Measurements from ENCODE around the gene CNPPD1.

The CNPPD1 gene

DNA sequence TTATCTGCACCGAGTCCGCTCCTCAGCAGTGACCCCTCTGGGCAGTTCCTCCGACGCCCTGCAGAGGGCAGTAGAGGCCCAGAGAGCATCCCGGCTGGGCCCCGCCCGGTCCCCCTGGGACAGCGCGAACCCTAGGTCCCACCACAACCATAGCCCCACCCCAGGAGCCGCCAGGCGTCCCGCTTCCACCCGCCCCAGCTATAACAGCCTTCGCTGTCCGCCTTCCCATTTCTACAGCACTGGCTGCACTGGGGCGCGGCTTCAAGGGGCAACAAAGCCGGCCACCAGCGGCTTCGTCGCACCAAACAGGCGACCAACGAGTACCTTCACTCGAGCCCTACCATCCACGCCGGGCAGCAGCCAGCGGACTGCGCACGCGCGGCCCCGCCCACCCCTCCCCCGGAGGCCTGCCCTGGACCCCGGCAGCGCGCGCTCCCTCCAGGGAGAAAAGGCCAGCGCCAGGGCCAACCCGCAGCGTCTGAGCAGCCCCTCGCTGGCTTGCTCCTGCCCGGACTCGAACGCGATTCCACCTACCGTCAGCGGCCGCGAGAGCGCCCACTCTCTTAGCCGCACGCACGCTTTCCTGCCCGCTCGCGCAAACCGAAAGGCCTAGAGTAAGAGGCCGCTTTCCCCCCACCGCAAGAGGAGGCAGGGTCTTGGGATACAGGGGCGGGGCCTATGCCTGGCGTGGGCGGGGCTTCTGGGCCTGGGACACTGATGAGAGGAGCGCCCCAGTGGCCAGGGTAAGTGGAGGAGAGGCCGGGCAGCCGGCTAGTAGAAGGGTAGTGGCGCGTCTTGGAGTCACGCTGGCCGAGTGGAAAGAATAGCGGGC lies 16.3 kb downstream of the CNPPD1 start, which contains the start of gene NHEJ1:
NHEJ1 (minus strand) TSS at position 630 of the 832 bp plus-strand sequence. CDS start 2,453 bp downstream, outside the sequence.
- DNase-seq (ENCODE audit: low read depth in 2 of 2): peak; percentile 85 to 87

DNA sequence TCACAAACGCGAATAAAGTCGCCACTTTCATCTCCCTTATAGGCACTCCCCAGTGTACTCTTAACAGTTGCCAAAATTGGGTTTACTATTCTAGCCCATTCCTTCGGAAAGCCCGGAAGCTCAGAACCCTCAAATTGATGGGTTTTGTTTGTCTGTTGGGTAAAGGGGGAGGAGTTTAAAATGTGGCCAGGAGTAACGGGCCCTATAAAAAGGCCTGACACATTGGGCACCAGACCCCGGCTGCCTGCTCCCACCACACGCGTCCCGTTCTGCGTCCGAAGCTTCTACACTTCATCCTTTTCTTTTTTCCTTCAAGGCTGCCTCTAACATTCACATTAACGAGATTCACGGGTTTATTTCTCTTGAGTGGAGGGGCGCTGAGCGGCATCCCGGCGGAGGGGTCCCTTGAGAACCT lies 16.9 kb downstream of the CNPPD1 start:
- DNase-seq (ENCODE audit: low read depth in 2 of 2): no peak

DNA sequence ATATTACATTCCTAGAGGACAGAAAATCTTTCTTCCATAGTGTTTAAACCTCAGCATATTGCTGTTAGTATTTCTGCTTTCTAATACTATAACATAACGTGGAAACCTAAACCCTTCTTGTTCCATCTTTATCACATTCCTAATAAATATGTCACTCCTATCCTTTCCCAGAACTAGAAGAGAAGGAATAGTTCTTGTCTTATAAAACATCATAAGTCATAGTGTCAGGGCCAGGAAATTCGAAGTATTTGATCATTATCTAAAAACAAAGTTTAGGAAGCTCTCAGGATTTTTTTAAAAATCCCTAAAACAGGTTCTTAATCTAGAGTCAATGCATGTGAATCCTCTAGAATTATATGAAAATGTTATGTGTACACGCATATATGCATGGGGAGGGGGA lies 18.1 kb downstream of the CNPPD1 start:
- DNase-seq (ENCODE audit: low read depth in 2 of 2): no peak

DNA sequence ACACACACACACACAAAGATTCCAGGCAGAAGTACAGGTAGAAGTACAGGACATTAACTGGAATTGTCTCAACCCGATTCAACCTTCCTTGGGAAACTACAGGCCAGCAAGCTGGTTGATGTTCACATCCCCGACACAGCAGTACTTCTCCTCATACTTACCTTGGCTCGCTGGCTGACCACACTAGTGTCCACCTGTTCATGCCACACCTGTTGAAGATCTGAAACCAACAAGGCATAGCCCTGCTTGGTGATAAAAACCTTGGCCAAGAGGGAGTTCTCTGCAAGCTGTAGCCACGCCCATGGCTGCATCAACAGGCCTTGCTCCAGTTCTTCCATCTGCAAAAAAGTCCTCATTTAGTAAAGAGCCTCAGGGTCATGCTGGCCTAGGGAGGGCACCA lies 18.7 kb downstream of the CNPPD1 start:
- no peak for DNase-seq (ENCODE audit: low read depth in 2 of 2)

DNA sequence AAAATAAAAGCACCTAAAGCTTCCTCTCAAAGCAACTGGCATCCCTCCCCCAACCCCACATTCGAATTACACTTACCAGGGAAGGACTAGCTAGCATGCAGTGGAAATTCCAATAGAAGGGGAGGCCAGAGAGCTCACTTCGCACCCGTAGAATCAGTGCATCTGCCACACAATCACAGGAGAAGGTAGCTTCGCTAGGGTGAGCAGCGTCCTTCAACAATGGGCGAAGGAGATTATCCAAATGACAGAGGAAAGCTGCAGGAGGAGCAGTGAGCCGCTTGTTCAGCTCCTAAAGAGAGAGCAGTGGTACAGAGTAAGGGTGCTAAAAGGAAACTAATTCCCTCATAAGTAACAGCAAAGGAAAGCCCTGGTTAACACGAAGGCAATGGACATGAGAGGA lies 19.3 kb downstream of the CNPPD1 start:
- no peak for DNase-seq (ENCODE audit: low read depth in 2 of 2)

- no peak for DNase-seq (ENCODE audit: low read depth in 2 of 2)
Measured at GRCh38 chr2:219155054-219155644, 21.6 kb downstream of the CNPPD1 start.

GRCh38 chr2:219149667-219150066 lies 27.1 kb downstream of the CNPPD1 start:
- DNase-seq (ENCODE audit: low read depth in 2 of 2): no peak

DNA sequence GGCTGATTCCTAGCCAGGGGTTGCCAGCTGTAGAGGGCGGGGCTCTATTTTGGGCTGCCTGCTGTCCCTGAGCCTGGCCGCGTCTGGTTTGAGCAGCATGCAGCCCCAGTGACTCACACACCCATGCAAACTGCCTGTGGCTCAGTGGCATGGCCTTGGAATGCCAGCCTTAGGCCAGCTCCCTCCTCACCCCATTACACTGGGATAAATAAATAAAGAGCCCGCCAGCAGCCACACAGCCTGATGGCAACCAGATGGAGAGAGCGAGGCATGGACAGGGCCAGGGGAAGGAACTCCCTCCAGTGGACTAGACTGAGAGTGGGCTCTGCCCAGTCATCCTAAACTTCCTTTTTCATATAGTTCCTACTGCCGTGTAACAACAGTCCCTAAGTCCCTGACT lies 34.4 kb downstream of the CNPPD1 start:
- no peak for DNase-seq (ENCODE audit: low read depth in 2 of 2)

DNA sequence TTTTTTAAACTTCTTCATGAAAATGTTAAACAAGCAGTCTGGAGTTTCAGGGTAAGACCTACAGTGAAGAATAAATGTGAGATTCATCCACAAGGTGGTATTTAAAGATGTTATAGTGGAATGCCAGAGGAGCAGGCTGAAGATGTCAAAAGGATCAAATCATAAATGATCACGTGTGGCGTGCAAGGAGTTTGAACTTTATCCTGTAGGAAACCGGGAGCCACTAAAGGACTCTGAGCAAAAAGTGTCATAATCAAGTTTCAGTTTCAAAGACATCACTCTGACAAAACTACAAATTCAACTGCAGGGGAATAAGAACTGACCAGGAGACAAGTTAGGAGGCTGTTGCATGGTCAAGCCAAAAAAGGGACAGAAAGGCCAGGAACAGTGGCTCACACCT lies 36.0 kb downstream of the CNPPD1 start:
- no peak for DNase-seq (ENCODE audit: low read depth in 2 of 2)

GRCh38 chr2:219133976-219134375 lies 42.7 kb downstream of the CNPPD1 start:
- no peak for DNase-seq (ENCODE audit: low read depth in 2 of 2)

GRCh38 chr2:219131744-219132143 lies 45.0 kb downstream of the CNPPD1 start:
- no peak for DNase-seq (ENCODE audit: low read depth in 2 of 2)

DNA sequence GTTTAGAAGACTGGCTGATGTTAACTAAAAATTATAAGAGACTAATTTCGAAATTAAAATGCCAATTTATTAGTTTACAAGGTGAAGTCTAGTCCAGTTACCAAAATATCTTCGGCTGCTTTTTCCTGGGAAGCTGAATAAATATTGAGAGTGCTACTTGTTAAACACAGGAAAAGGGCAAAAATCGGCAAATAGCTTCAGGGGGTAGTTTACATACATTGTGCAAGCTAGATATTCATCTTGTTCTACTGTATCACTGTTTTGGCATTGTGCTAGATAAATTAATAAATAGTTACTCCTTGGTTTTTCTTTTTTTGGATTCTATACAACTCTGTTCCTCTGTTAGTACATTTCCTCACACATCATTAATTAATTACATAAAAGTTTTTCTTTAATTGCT lies 45.4 kb downstream of the CNPPD1 start:
- DNase-seq (ENCODE audit: low read depth in 2 of 2): no peak

DNA sequence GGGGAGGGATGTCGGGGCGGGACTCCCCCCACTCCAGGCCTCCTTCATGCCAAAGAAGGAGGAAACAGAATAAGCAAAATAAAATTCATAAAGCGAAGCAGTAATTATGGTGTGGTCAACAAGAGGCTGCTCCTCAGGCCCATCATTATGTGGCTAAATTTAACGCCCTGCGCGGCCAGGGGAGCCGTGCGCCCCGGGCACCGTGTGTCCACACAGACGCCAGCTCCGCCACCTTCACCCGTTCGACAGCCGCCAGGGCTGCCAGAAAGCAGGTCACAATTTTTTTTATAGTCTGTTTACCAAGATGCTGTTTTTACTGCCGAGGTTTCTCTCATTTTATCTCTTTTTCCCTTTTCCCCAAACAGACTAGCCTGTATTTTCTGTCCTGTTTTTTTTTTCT lies 47.1 kb downstream of the CNPPD1 start:
- DNase-seq (ENCODE audit: low read depth in 2 of 2): no peak

- DNase-seq (ENCODE audit: low read depth in 2 of 2): no peak
Measured at GRCh38 chr2:219128396-219128795, 48.3 kb downstream of the CNPPD1 start.

DNA sequence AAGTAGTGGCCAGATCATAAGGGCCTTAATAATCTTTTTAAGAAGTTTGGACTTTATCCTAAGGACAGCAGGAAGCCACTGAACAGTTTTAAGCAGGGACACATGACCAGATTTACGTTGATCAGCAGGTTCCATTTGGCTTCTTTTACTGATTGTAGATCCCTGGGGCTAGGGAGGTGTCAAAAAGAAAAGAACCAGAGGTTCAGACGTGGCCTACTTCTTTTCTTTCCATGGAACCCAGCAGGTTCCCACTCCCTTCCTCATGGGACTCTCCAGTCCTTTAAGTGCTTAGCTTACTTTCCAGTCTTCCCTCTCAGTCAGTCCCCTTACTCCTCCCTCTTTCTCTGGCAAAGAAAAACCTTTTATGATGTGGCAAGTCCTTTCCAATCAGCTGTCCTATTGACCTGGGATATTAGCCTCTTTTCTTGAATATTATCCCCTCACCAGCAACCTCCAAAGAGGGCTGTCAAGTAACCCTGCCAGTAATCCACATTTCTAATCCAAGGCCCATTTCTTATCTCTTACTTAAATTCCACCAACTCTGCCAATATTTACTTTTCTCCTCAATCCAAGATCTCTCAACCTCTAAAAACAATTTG lies 49.6 kb downstream of the CNPPD1 start:
- no peak for DNase-seq (ENCODE audit: low read depth in 2 of 2)

- DNase-seq (ENCODE audit: low read depth in 2 of 2): no peak
Measured at GRCh38 chr2:219126555-219126954, 50.2 kb downstream of the CNPPD1 start.

DNA sequence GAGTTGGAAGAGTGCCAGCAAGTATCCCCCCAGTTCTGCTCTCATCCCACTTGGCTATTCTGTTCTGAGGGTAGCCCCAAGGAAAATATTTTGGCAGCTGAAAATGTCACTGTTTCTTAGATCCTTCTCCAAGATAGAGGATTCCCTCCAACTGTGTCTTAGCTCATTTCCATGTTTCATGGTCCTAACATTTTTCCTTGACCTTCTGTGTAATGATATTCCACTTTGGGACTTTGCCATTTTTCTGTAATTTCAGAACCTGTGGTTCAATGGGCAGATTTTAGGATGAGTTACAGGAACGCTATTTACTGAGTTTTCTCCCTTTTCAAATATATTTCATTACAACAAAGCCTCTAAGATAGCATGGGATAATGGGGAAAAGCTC lies 50.8 kb downstream of the CNPPD1 start:
- no peak for DNase-seq (ENCODE audit: low read depth in 2 of 2)

DNA sequence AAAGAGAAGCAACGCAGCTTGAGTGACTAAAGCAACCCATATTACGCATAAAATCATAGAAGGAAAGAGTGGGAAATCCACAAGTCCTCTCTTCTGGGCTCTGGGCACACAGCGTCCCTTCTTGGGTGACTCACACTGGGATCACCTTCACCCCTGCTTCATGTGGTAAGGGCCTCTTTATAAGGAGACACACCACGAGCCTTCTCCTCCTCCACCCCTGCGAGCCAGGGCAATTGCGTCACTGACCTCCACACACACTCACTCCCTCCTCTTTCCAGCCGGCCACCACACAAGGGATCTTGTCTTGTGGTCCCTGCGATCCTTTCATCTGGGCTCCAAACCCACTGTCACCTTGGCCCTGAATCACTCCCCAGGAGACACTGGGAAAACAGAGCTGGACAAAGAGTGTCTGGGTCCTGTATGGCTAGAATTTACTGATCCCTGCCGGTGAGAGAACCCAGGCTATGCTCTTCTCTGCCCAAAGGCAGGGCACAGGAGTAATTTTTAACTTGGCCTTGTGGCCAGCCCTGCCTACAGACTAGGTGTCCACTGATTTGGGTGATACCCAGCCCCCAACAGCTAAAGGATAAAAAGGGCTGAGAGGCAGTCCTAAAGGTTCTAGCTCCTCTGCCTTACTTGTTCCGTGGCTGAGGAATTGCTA lies 51.4 kb downstream of the CNPPD1 start:
- no peak for DNase-seq (ENCODE audit: low read depth in 2 of 2)

- peak in 1 of 2 donors; percentile 7 for DNase-seq (ENCODE audit: low read depth in 2 of 2)
Measured at GRCh38 chr2:219124381-219125110, 52.2 kb downstream of the CNPPD1 start.

GRCh38 chr2:219123356-219124135 lies 53.2 kb downstream of the CNPPD1 start:
- DNase-seq (ENCODE audit: low read depth in 2 of 2): no peak

Measured in activated CD8-positive, alpha-beta memory T cell treated with anti-CD3 and anti-CD28 coated beads for 4 hours (primary cell).